Activated CD8-positive, alpha-beta T cell treated with anti-CD3 and anti-CD28 coated beads for 36 hours (primary cell): ENCODE results near the gene COMTD1. TPM values are rescaled to one million over a fixed set of nuclear protein-coding genes. Genes with fewer than 3 reads are reported as not detected.
"Not testable (repeated sequence)": the region's sequence is repeated elsewhere in the genome, so short reads cannot be mapped to it uniquely, and the experiment has no call there.

Source experiments
- ATAC-seq: fragments of 200-7000 bp; cut with Tn5 transposase; one replicate; pipeline ENCODE4 v1.10.0; 2021; ENCODE audit warnings: mild to moderate bottlenecking, moderate library complexity
- CTCF ChIA-PET: fragments of 350-600 bp; sonication (Branson Sonifier 250); formaldehyde crosslinking; loops from one replicate; lab custom pipeline; 2021; ENCODE audit warnings: antibody characterized with exemption; lab: Charles Lee
- POLR2A ChIA-PET: fragments of 350-600 bp; sonication (Branson Sonifier 250); formaldehyde crosslinking; loops from one replicate; lab custom pipeline; 2021; ENCODE audit warnings: antibody characterized with exemption; lab: Charles Lee
- DNase-seq: peaks from one replicate; pipeline ENCODE4 v3.0.0-alpha.2; 2020
- H3K27ac Mint-ChIP-seq: one replicate; pipeline ENCODE4 v1.8.0; 2021; ENCODE audit warnings: mild to moderate bottlenecking, mixed read lengths
- H3K27me3 Mint-ChIP-seq: one replicate; pipeline ENCODE4 v1.8.0; 2021; ENCODE audit warnings: mixed read lengths
- H3K36me3 Mint-ChIP-seq: one replicate; pipeline ENCODE4 v1.8.0; 2021; ENCODE audit warnings: low read depth, mixed read lengths
- H3K4me1 Mint-ChIP-seq: one replicate; pipeline ENCODE4 v1.8.0; 2021; ENCODE audit warnings: low read depth, mixed read lengths
- H3K4me3 Mint-ChIP-seq: one replicate; pipeline ENCODE4 v1.8.0; 2021; ENCODE audit warnings: mild to moderate bottlenecking, moderate library complexity, mixed read lengths
- H3K9me3 Mint-ChIP-seq: one replicate; pipeline ENCODE4 v1.8.0; 2021; ENCODE audit warnings: mixed read lengths
- CTCF ChIP-seq: fragments of 200-600 bp; IDR thresholded peaks from one replicate; pipeline ENCODE4 v1.8.0; 2022; ENCODE audit warnings: antibody characterized with exemption, mild to moderate bottlenecking
- intact Hi-C: fragments of 100-400 bp; cut with micrococcal nuclease; formaldehyde crosslinking; loops from one replicate; pipeline ENCODE4 v1.10.0; 2022
- total RNA-seq, 2 experiments: library from RNA; stranded (reverse); gene quantifications; one replicate each; pipeline ENCODE4 v1.2.3, GENCODE V29; 2021

The COMTD1 gene
- total RNA-seq, 2 experiments from 2014 or later = 54.5 to 58.1 TPM

- H3K4me1 Mint-ChIP-seq = no peaks in the 10 kb centered on the region
- H3K9me3 Mint-ChIP-seq = no peaks in the 10 kb centered on the region
- H3K36me3 Mint-ChIP-seq = no peaks in the 10 kb centered on the region
- TF ChIP-seq CTCF = no peak
- intact Hi-C loops = no loop called here
- H3K27ac Mint-ChIP-seq = no peak overlapping the region
- ATAC-seq (no peak), DNase-seq (no peak)
- POLR2A ChIA-PET = interaction anchor here (1.3 kb wide), 1 partner anchor 13 kb away, joined by 3 read pairs; no protein-coding TSS in a partner anchor
- H3K27me3 Mint-ChIP-seq = no peaks in the 10 kb centered on the region
- H3K4me3 Mint-ChIP-seq = no peak overlapping the region
- CTCF ChIA-PET = no interaction called here
Observed at GRCh38 chr10:75195035-75195763, 40.6 kb downstream of the COMTD1 start.

GRCh38 chr10:75194625-75195024, 41.1 kb downstream of the COMTD1 start:
- H3K27me3 Mint-ChIP-seq, H3K4me1 Mint-ChIP-seq, ATAC-seq, DNase-seq, H3K9me3 Mint-ChIP-seq, H3K27ac Mint-ChIP-seq, intact Hi-C loops, H3K36me3 Mint-ChIP-seq, H3K4me3 Mint-ChIP-seq: not testable (repeated sequence)
- ChIA-PET CTCF (interaction anchor here (1.0 kb wide), 1 partner anchor 42 kb away, joined by 3 read pairs; no protein-coding TSS in a partner anchor), POLR2A (interaction anchor here (0.6 kb wide), 1 partner anchor 29 kb away, joined by 3 read pairs; no protein-coding TSS in a partner anchor)

- DNase-seq = no peak
- no peak for ATAC-seq
- H3K27me3 Mint-ChIP-seq = no peaks in the 10 kb centered on the region
- CTCF ChIA-PET = interaction anchor here (1.4 kb wide), 1 partner anchor 9 kb away, joined by 3 read pairs; no protein-coding TSS in a partner anchor
- TF ChIP-seq CTCF = no peak
- no peak overlapping the region for H3K27ac Mint-ChIP-seq
- H3K4me3 Mint-ChIP-seq = no peak overlapping the region
- H3K9me3 Mint-ChIP-seq = no peaks in the 10 kb centered on the region
- POLR2A ChIA-PET = no interaction called here
- H3K4me1 Mint-ChIP-seq = peaks cover 12% of the 10 kb centered on the region
- intact Hi-C loops = no loop called here
- no peaks in the 10 kb centered on the region for H3K36me3 Mint-ChIP-seq
Observed at GRCh38 chr10:75191821-75192568, 43.8 kb downstream of the COMTD1 start.

GRCh38 chr10:75189266-75190096, 46.3 kb downstream of the COMTD1 start:
- H3K9me3 Mint-ChIP-seq = no peaks in the 10 kb centered on the region
- ATAC-seq (no peak), DNase-seq (no peak)
- no peaks in the 10 kb centered on the region for H3K27me3 Mint-ChIP-seq
- CTCF ChIA-PET = interaction anchor here (5.2 kb wide), 1 partner anchor 45 kb away, joined by 118 read pairs; the partner anchor contains the start of gene COMTD1
- intact Hi-C loops = no loop called here
- TF ChIP-seq CTCF = no peak
- POLR2A ChIA-PET = interaction anchor here (0.6 to 1.6 kb wide), 2 partner anchors 12 to 21 kb away, joined by 3 read pairs; partner anchors contain the start of gene VDAC2
- H3K27ac Mint-ChIP-seq = no peak overlapping the region
- no peak overlapping the region for H3K4me3 Mint-ChIP-seq
- peaks cover 12% of the 10 kb centered on the region for H3K4me1 Mint-ChIP-seq
- H3K36me3 Mint-ChIP-seq = no peaks in the 10 kb centered on the region

- peak overlapping the region; percentile 88 for H3K27ac Mint-ChIP-seq
- CTCF ChIA-PET = interaction anchor here (0.6 to 5.2 kb wide), 25 partner anchors 10 to 175 kb away, joined by 3 to 118 read pairs (median 4); partner anchors contain the start of genes COMTD1, SAMD8 and VDAC2
Observed at GRCh38 chr10:75188522-75188921, 47.2 kb downstream of the COMTD1 start.

More at GRCh38 chr10:75188522-75188921, 47.2 kb downstream of the COMTD1 start:
- intact Hi-C loops = loop anchor here (1.0 kb wide), 1 partner anchor 42 kb away; no protein-coding TSS in a partner anchor
- not testable (repeated sequence) for ATAC-seq, H3K4me3 Mint-ChIP-seq, DNase-seq, H3K36me3 Mint-ChIP-seq, H3K27me3 Mint-ChIP-seq, H3K9me3 Mint-ChIP-seq
- H3K4me1 Mint-ChIP-seq = peaks cover 12% of the 10 kb centered on the region
- POLR2A ChIA-PET = interaction anchor here (0.7 to 1.9 kb wide), 3 partner anchors 11 to 23 kb away, joined by 3 to 8 read pairs (median 3); partner anchors contain the start of gene VDAC2
